ENCODE results near the gene UBAC2.

DNA sequence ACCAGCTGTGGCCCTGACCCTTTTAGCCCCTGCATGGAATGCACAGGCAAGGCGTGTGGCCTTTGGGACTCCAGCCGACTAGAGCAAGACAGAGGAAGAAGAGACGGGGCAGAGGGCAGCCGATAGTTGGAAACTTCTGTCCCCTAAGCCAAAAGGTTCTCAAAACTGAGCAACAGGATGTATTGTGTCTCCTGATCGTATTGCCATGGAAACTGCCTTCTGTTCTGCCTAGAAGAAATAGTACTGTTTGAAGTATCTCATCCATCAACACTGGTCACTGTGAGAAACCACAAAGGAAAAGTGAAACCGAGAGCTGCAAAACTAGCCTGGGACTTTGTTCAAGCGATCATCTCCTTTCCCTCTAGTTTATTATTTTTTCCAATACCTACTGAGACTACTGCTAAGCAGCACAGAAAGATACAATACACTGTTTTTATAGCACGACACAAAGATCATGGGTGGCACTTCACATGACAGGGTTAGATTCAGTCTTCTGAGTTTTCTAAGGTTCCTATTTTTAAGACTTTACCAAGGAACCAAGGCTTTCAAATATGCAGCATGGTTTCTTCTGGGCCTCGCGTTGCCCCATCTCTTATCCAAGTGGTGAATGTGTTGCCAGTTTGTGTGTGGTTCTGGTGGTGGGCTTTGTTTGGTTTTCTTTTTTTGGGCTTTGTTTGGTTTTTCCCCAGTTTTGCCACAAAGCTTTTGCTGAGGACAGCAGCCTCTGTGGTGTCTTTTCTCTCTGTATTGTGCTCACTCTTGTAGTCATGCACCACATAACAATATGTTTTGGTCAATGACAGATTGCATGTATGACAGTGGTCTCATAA lies 155.8 kb downstream of the UBAC2 start:
- TF ChIP-seq, protein P1, sequence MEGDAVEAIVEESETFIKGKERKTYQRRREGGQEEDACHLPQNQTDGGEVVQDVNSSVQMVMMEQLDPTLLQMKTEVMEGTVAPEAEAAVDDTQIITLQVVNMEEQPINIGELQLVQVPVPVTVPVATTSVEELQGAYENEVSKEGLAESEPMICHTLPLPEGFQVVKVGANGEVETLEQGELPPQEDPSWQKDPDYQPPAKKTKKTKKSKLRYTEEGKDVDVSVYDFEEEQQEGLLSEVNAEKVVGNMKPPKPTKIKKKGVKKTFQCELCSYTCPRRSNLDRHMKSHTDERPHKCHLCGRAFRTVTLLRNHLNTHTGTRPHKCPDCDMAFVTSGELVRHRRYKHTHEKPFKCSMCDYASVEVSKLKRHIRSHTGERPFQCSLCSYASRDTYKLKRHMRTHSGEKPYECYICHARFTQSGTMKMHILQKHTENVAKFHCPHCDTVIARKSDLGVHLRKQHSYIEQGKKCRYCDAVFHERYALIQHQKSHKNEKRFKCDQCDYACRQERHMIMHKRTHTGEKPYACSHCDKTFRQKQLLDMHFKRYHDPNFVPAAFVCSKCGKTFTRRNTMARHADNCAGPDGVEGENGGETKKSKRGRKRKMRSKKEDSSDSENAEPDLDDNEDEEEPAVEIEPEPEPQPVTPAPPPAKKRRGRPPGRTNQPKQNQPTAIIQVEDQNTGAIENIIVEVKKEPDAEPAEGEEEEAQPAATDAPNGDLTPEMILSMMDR (IDR thresholded peaks at IDR 0.05): no peak
- TF ChIP-seq POLR2A (IDR thresholded peaks at IDR 0.05): no peak
